Measurements from ENCODE around the gene FEN1. TPM values are rescaled to one million over a fixed set of nuclear protein-coding genes. Genes with fewer than 3 reads are reported as not detected.

The FEN1 gene
- total RNA-seq, 1 experiment from 2014 or later = 89.5 TPM

GRCh38 chr11:61779666-61780525 lies 12.8 kb upstream of the FEN1 start:
- ChIA-PET POLR2A (interaction anchor here (1.4 to 2.0 kb wide), 2 partner anchors 12 to 32 kb away, joined by 3 to 6 read pairs; partner anchors contain the start of genes FEN1 and TMEM258), CTCF (interaction anchor here (0.9 to 1.4 kb wide), 2 partner anchors 11 to 31 kb away, joined by 3 read pairs; no protein-coding TSS in a partner anchor), RAD21 (ENCODE audit: low non-redundant PET in 1 of 2, low total read pairs in 2 of 2, uncharacterized antibody in 2 of 2, unreplicated experiment in 2 of 2) (no interaction called here)
- Histone ChIP-seq H3K27ac (ENCODE audit: low read depth, low read length) (no peak overlapping the region), H3K4me1 (ENCODE audit: control insufficient read depth in 1 of 2, insufficient read depth in 2 of 2, low read length in 2 of 2) (no peaks in the 10 kb centered on the region), H3K36me3 (ENCODE audit: control insufficient read depth in 1 of 2, insufficient read depth in 2 of 2, low read length in 2 of 2) (peaks cover 7 to 25% of the 10 kb centered on the region in 2 experiments; a peak in 3 of 4 replicates), H3K9me3 (ENCODE audit: control insufficient read depth in 1 of 2, insufficient read depth in 1 of 2, low read depth in 1 of 2, low read length in 2 of 2) (no peaks in the 10 kb centered on the region), H4K20me1 (ENCODE audit: insufficient read depth) (no peaks in the 10 kb centered on the region), H3K4me2 (ENCODE audit: low read length) (no peak overlapping the region), H2AFZ (ENCODE audit: low read depth, low read length, poor library complexity, severe bottlenecking) (no peak overlapping the region), H3K79me2 (ENCODE audit: insufficient read depth, low read length) (no peaks in the 10 kb centered on the region), H3K9ac (ENCODE audit: low read length) (no peak overlapping the region), H3K9me2 (ENCODE audit: insufficient read depth) (no peaks in the 10 kb centered on the region), H3K4me3 (replicated peaks in 1 of 2; ENCODE audit: low read depth in 1 of 2, low read length in 2 of 2) (no peak overlapping the region), H3K27me3 (ENCODE audit: insufficient read depth, low read length) (no peaks in the 10 kb centered on the region)
- TF ChIP-seq ZBTB33 (IDR thresholded peaks at IDR 0.05; ENCODE audit: extremely low read depth, insufficient replicate concordance, low read length) (no peak), POLR2AphosphoS5 (IDR thresholded peaks at IDR 0.05; ENCODE audit: low read depth, low read length) (no peak), CBX3 (IDR thresholded peaks at IDR 0.05; ENCODE audit: low read depth) (no peak), REST (IDR thresholded peaks at IDR 0.05; ENCODE audit: low read depth) (no peak), JUND (IDR thresholded peaks at IDR 0.05) (no peak), ELF1 (IDR thresholded peaks at IDR 0.05; ENCODE audit: borderline replicate concordance, low read depth) (no peak), EZH2 (IDR thresholded peaks at IDR 0.05) (no peak), EZH2phosphoT487 (IDR thresholded peaks at IDR 0.05; ENCODE audit: borderline replicate concordance) (no peak), SP1 (IDR thresholded peaks at IDR 0.05; ENCODE audit: low read depth) (no peak), FOSL1 (IDR thresholded peaks at IDR 0.05; ENCODE audit: low read depth) (no peak), CEBPB (IDR thresholded peaks at IDR 0.05; ENCODE audit: low read depth) (no peak), ZFX (IDR thresholded peaks at IDR 0.05) (no peak), CTCF (IDR thresholded peaks at IDR 0.05 in 2 of 3, conservative IDR thresholded peaks at IDR 0.05 in 1 of 3; ENCODE audit: borderline replicate concordance in 1 of 3, insufficient read depth in 1 of 3, low read depth in 2 of 3, low read length in 2 of 3) (no peak), RAD21 (IDR thresholded peaks at IDR 0.05; ENCODE audit: low read depth) (no peak), SIN3A (IDR thresholded peaks at IDR 0.05; ENCODE audit: low read depth) (no peak)
- TF ChIP-seq, protein P1, sequence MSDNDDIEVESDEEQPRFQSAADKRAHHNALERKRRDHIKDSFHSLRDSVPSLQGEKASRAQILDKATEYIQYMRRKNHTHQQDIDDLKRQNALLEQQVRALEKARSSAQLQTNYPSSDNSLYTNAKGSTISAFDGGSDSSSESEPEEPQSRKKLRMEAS (IDR thresholded peaks at IDR 0.05) = no peak
- TF ChIP-seq, protein P2, sequence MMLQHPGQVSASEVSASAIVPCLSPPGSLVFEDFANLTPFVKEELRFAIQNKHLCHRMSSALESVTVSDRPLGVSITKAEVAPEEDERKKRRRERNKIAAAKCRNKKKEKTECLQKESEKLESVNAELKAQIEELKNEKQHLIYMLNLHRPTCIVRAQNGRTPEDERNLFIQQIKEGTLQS (IDR thresholded peaks at IDR 0.05) = no peak
- BruUV-seq (replicated peaks) = no TSS peak
- no peak for ATAC-seq
- intact Hi-C loops (cut with micrococcal nuclease) = no loop called here
- no peak for DNase-seq (ENCODE audit: low read depth, low spot score)

Measured in HCT116 (cell line).